ENCODE results near the gene TRAPPC6A.

GRCh38 chr19:45140144-45140503 lies 37.9 kb downstream of the TRAPPC6A start:
- TF ChIP-seq CTCF (conservative IDR thresholded peaks at IDR 0.05 in 1 of 2, IDR thresholded peaks at IDR 0.05 in 1 of 2; ENCODE audit: low read depth in 1 of 2, low read length in 2 of 2) = no peak
- TF ChIP-seq EZH2 (IDR thresholded peaks at IDR 0.05; ENCODE audit: low read length, missing control alignments) = no peak

Data from fibroblast of lung (primary cell).